Subcutaneous adipose tissue (tissue), 4 donors: ENCODE measurements around the gene TMEM255B. TPM values are rescaled to one million over a fixed set of nuclear protein-coding genes. Genes with fewer than 3 reads are reported as not detected.

ENCODE experiments used
- total RNA-seq, 4 donors: library from RNA; depleted of rRNA; stranded (reverse); fragments of >200 nt; gene quantifications; one replicate each; pipeline ENCODE4 v1.1.0, GENCODE V29; 2016
- TF ChIP-seq, protein P1 (sequence below): fragments of 450-650 bp; IDR thresholded peaks from one replicate; pipeline ENCODE4 v1.5.1; 2016; ENCODE audit warnings: low read depth, mild to moderate bottlenecking, control low read depth, antibody characterized with exemption, moderate library complexity

TMEM255B gene
- total RNA-seq, 4 donors from 2014 or later = 1.5 to 19.2 (median 5.2) TPM

DNA sequence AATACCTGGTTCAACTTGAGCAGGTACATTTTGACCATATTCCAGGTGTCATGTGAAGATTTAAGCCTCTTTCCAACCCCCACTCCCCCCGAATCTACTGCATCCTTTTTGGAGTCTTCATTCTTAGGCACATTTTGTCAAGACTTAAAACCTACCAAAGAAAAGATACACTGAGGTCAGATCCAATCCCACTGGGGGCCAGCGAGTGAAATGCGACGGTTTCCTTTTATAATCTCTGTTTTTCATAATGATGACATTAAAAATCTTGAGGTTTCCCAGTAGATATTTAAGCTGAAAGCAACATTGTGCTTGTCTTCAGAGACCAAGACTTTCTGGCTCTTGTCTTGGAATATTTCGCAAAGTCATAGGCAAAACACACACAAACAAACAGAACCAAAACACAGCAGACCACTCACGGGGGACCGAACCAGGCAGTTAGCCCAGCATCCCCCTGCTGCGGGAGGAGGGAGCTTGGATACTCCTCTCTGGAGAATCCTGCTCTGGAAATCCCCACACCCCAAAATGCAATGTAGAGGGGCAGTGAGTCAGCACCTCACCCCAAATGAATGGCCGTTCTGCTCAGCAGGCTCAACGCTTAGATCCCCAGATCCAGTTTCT, 105.4 kb downstream of the TMEM255B start:
- TF ChIP-seq, protein P1, sequence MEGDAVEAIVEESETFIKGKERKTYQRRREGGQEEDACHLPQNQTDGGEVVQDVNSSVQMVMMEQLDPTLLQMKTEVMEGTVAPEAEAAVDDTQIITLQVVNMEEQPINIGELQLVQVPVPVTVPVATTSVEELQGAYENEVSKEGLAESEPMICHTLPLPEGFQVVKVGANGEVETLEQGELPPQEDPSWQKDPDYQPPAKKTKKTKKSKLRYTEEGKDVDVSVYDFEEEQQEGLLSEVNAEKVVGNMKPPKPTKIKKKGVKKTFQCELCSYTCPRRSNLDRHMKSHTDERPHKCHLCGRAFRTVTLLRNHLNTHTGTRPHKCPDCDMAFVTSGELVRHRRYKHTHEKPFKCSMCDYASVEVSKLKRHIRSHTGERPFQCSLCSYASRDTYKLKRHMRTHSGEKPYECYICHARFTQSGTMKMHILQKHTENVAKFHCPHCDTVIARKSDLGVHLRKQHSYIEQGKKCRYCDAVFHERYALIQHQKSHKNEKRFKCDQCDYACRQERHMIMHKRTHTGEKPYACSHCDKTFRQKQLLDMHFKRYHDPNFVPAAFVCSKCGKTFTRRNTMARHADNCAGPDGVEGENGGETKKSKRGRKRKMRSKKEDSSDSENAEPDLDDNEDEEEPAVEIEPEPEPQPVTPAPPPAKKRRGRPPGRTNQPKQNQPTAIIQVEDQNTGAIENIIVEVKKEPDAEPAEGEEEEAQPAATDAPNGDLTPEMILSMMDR = no peak

DNA sequence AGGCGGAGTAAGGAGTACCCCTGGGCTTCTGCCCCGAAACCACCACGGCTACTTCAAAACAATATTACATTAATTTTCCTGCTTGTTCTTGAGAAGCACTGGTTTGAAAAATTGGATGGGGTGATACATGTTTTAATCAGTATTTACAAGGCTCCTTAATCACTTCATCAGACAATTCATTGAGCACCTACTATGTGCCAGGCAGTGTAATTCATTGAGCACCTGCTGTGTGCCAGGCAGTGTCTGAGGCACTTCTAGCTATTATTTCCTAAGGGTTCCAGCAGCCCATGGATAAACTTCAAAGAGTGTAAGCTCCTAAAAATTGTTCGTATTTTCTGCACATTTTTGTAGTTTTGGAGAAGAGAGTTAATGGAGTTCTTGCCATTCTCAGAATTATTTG, 106.4 kb downstream of the TMEM255B start:
- TF ChIP-seq, protein P1 = no peak

Other genes with a start within 250 kb of the TMEM255B start
- 10 to 100 TPM; 26.2 to 59.5 (median 27.8) TPM for gene TFDP1, start 174.5 kb upstream of the TMEM255B start, total RNA-seq
- gene ATP4B, start 101.0 kb upstream of the TMEM255B start, total RNA-seq = not detected
- not detected for gene GRK1, start 92.0 kb upstream of the TMEM255B start, total RNA-seq
- 100 to 1,000 TPM in 2 of 4 donors, 10 to 100 TPM in 2; 34.5 to 148 (median 79.7) TPM for gene GAS6, start 104.8 kb downstream of the TMEM255B start, total RNA-seq
- under 1 TPM in 3 of 4 donors, not detected in 1; 0.17 to 0.94 (median 0.44) TPM for gene C13orf46, start 214.8 kb downstream of the TMEM255B start, total RNA-seq